Glutamatergic neuron (in vitro differentiated cells): ENCODE results near the gene KRTAP4-4. TPM values are rescaled to one million over a fixed set of nuclear protein-coding genes. Genes with fewer than 3 reads are reported as not detected.

Experiments
- DNase-seq: peaks from one replicate; pipeline ENCODE4 v3.0.0; 2022
- H3K27ac Mint-ChIP-seq: one replicate; pipeline ENCODE4 v1.8.0; 2020; ENCODE audit warnings: mild to moderate bottlenecking, mixed read lengths, inconsistent platforms; ENCODE audit not compliant: unreplicated experiment
- H3K27me3 Mint-ChIP-seq: one replicate; pipeline ENCODE4 v1.8.0; 2020; ENCODE audit warnings: mild to moderate bottlenecking, moderate library complexity, mixed read lengths, inconsistent platforms; ENCODE audit not compliant: unreplicated experiment
- H3K36me3 Mint-ChIP-seq: one replicate; pipeline ENCODE4 v1.8.0; 2020; ENCODE audit warnings: mild to moderate bottlenecking, mixed read lengths, inconsistent platforms; ENCODE audit not compliant: unreplicated experiment
- H3K4me1 Mint-ChIP-seq: one replicate; pipeline ENCODE4 v1.8.0; 2020; ENCODE audit warnings: mild to moderate bottlenecking, low read depth, mixed read lengths, inconsistent platforms; ENCODE audit not compliant: unreplicated experiment
- H3K4me3 Mint-ChIP-seq: one replicate; pipeline ENCODE4 v1.8.0; 2020; ENCODE audit warnings: mild to moderate bottlenecking, mixed read lengths, inconsistent platforms; ENCODE audit not compliant: unreplicated experiment
- H3K9me3 Mint-ChIP-seq: one replicate; pipeline ENCODE4 v1.8.0; 2020; ENCODE audit warnings: mild to moderate bottlenecking, moderate library complexity, mixed read lengths, inconsistent platforms; ENCODE audit not compliant: unreplicated experiment
- CTCF ChIP-seq: fragments of 200-600 bp; sonication (generic); IDR thresholded peaks from one replicate; pipeline ENCODE4 v1.5.0; 2021; ENCODE audit not compliant: partially characterized antibody, unreplicated experiment
- total RNA-seq: library from RNA; stranded (reverse); fragmentation: NEBNext Ultra II Directional; extraction: Animal tissue kit (Norgen Biotek cat#: 25700); gene quantifications from one replicate; pipeline ENCODE4 v1.2.1, GENCODE V29; 2021; ENCODE audit not compliant: unreplicated experiment

KRTAP4-4 gene
- total RNA-seq, 1 donor from 2014 or later = not detected

GRCh38 chr17:41177727-41178271, 17.3 kb upstream of the KRTAP4-4 start, which contains the start of gene KRTAP4-2:
KRTAP4-2 (minus strand) TSS chr17:41178221; CDS start chr17:41178164, 57 bp downstream.
- no peak within 1 kb of the TSS for H3K27ac Mint-ChIP-seq
- peaks cover 6% of the 10 kb centered on the region for H3K9me3 Mint-ChIP-seq
- no peak within 1 kb of the TSS for H3K4me3 Mint-ChIP-seq
- peak; percentile 15 for DNase-seq
- peaks cover 4% of the 10 kb centered on the region for H3K27me3 Mint-ChIP-seq
- H3K4me1 Mint-ChIP-seq = no peaks in the 10 kb centered on the region
- H3K36me3 Mint-ChIP-seq = peaks cover 5% of the 10 kb centered on the region
- no peak for TF ChIP-seq CTCF

- TF ChIP-seq CTCF = no peak
- H3K9me3 Mint-ChIP-seq = peaks cover 6% of the 10 kb centered on the region
- H3K27ac Mint-ChIP-seq = no peak overlapping the region
- peaks cover 5% of the 10 kb centered on the region for H3K36me3 Mint-ChIP-seq
- H3K4me1 Mint-ChIP-seq = no peaks in the 10 kb centered on the region
- H3K4me3 Mint-ChIP-seq = no peak overlapping the region
- DNase-seq = no peak
- H3K27me3 Mint-ChIP-seq = peaks cover 4% of the 10 kb centered on the region
Observed at GRCh38 chr17:41176744-41177387, 16.3 kb upstream of the KRTAP4-4 start.

- H3K9me3 Mint-ChIP-seq = peaks cover 6% of the 10 kb centered on the region
- H3K27ac Mint-ChIP-seq = no peak overlapping the region
- peaks cover 5% of the 10 kb centered on the region for H3K27me3 Mint-ChIP-seq
- H3K4me1 Mint-ChIP-seq = no peaks in the 10 kb centered on the region
- peaks cover 8% of the 10 kb centered on the region for H3K36me3 Mint-ChIP-seq
- no peak for TF ChIP-seq CTCF
- H3K4me3 Mint-ChIP-seq = no peak overlapping the region
- no peak for DNase-seq
Observed at GRCh38 chr17:41171886-41172285, 11.3 kb upstream of the KRTAP4-4 start.

- no peak for DNase-seq
- peak within 1 kb of the TSS; percentile 69 for H3K27ac Mint-ChIP-seq
- peaks cover 8% of the 10 kb centered on the region for H3K36me3 Mint-ChIP-seq
- peaks cover 6% of the 10 kb centered on the region for H3K9me3 Mint-ChIP-seq
- no peak for TF ChIP-seq CTCF
- H3K4me3 Mint-ChIP-seq = no peak within 1 kb of the TSS
- H3K4me1 Mint-ChIP-seq = no peaks in the 10 kb centered on the region
- peaks cover 5% of the 10 kb centered on the region for H3K27me3 Mint-ChIP-seq
Observed at GRCh38 chr17:41168121-41168520, 7.6 kb upstream of the KRTAP4-4 start, which contains the start of gene KRTAP4-3. KRTAP4-3 (minus strand) TSS chr17:41168221; CDS start chr17:41168172, 49 bp downstream.

GRCh38 chr17:41167561-41167960, 7.0 kb upstream of the KRTAP4-4 start:
- peak; percentile 50 for DNase-seq
- H3K9me3 Mint-ChIP-seq = peaks cover 6% of the 10 kb centered on the region
- H3K27me3 Mint-ChIP-seq = peaks cover 5% of the 10 kb centered on the region
- peak overlapping the region; percentile 69 for H3K27ac Mint-ChIP-seq
- H3K4me3 Mint-ChIP-seq = no peak overlapping the region
- no peak for TF ChIP-seq CTCF
- peaks cover 8% of the 10 kb centered on the region for H3K36me3 Mint-ChIP-seq
- no peaks in the 10 kb centered on the region for H3K4me1 Mint-ChIP-seq
